CD4-positive, alpha-beta T cell treated with Interleukin-4 for 4 hours (primary cell): Measurements from ENCODE around the gene CDCA7.
"Not testable (repeated sequence)": the region's sequence is repeated elsewhere in the genome, so short reads cannot be mapped to it uniquely, and the experiment has no call there.

ENCODE experiments used
- DNase-seq: peaks from one replicate; pipeline ENCODE4 v3.0.0-alpha.2; 2020

The CDCA7 gene

GRCh38 chr2:173404841-173405750, 50.4 kb downstream of the CDCA7 start:
- no peak for DNase-seq

DNA sequence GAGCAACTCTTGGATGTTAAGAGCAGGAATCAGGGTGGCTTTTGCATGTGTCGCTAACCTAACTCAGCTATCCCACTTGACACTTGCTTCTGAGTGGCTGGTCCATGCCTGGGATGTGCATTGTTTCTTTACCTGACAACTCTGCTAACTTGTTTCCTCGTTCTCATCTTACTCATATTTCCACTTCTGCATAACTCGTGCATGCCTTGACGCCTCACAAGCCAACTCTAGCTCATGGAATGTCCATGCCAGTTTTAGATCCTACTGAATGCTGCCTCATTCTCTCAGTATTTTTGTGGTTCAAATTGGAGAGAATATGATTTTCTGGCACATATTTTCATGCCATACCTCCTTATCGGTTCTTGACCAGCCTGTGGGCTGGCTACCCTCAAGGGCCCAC, 52.5 kb downstream of the CDCA7 start:
- DNase-seq, result no peak

DNA sequence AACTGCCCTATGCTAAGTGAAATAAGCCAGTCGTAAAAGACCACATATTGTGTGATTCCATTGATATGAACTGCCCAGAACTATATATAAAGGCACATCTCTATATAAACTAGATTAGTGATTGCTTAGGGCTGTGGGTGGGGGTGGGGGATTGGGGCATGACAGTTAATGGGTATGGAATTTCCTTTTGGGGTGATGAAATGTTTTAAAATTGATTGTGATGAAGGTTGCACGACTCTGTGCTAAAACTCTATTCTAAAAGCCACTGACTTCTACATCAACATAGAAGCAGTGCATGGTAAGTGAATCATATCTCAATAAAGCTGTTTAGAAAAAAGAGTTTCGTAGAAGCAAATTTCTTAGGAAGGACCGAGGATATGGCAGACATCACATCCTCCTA, 53.0 kb downstream of the CDCA7 start:
- DNase-seq, result no peak

- no peak for DNase-seq
These were observed 55.9 kb downstream of the CDCA7 start for GRCh38 chr2:173410579-173410978.

GRCh38 chr2:173412628-173413027, 58.0 kb downstream of the CDCA7 start:
- no peak for DNase-seq

DNA sequence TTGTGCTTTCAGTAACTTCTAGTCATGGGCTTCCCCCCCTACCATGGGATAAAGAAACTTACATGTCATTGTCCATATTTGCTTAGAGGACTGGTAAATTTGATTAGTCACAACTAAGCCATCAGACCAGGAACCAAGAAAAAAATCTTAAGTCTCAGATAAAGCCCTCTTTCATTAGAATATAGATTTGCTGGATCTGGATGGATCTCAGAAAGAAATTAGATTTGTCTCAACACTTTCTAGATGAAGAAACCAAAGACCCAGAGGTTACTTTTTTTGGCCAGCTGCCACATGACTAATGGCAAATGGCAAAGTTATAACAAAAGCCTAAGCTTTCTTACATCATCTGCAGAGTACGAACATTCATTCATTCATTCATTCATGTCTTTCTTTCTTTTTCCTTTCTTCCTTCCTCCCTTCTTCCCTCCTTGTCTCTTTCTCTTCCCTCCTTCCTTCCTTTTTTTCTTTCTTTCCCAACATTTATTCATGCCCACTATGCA, 60.2 kb downstream of the CDCA7 start:
- DNase-seq, result no peak

DNA sequence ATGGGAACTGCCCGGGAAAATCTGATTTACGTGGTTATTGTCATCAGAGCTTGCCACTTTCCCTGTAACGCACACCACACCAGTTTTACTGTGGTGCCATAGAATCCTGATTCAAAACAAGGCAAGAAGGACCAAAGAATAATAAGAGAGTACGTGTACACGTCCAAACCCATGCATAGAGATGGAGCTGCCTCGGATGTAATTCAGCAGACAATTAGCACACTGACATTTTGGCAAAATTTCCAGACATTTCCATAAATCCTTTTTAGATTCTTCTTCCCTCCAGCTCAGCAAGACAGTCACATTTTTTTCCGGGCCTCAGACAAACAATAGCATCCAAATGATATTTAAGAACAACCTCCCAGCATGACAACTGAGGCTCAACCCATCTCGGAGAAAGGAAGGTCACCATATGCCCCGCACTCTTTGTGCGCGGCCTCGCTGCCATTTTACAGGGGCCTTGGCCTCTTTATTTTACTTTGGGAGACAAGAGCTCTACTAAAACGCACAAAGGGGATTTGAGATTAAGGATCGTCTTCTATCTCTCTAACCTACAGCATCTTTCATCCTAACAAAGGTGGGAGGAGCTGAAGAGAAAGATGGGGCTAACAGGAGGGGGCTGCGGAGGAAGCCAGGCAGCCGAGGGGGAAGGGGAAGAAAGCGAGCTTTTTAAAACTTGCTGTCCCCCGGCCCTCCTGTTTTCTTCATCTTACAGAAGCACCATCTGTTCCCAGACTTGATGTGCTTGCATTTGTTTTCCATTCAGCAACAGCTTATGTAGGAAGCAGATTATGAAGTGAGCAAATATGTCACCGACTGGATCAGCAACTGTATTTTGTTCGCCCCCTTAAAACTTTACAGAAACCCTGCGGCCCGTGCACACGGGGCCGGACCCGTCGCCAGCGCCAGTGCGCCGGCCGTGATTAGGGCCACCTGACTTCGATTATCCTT, 61.0 kb downstream of the CDCA7 start:
- DNase-seq, result no peak

DNA sequence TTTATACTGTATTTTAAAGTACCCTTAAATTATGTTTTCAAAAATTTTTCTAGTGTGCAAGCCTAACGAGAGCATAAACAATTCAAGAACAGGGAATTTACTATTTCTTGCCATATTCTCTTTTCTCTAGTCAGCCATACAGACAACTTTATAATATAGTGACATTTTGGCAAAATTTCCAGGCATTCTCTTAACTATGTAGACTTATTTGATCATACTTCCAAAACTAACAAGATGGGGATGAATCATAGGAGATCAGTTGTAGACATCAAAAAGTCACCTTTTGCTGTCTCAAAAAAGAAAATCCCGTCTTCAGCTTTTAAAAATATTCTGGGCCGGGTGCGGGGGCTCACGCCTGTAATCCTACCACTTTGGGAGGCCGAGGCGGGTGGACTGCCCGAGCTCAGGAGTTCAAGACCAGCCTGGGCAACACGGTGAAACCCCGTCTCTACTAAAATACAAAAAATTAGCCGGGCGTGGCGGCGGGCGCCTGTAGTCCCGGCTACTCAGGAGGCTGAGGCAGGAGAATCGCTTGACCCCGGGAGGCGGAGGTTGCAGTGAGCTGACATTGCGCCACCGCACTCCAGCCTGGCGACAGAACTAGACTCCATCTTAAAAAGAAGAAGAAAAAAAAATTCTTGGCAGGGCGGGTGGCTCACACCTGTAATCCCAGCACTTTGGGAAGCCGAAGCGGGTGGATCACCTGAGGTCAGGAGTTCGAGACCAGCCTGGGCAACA, 61.9 kb downstream of the CDCA7 start:
- DNase-seq, result not testable (repeated sequence)

DNA sequence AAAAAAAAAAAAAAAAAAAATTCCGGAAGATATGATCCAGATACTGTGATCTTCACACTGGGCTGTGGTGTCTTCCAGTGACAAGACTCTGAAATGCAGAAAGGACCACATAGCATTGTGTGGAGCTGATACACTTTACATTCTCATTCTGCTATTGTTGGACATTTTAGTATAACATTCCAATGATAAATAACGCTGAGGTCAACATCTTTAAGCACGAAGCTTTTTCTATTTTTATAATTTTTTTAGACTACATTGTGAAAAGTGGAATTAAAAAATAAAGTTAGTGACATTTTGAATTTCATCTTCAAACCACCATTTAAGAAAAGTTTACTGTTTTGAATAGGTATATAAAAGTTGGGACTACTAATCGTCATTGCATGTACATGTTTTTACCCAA, 62.7 kb downstream of the CDCA7 start:
- DNase-seq, result no peak

DNA sequence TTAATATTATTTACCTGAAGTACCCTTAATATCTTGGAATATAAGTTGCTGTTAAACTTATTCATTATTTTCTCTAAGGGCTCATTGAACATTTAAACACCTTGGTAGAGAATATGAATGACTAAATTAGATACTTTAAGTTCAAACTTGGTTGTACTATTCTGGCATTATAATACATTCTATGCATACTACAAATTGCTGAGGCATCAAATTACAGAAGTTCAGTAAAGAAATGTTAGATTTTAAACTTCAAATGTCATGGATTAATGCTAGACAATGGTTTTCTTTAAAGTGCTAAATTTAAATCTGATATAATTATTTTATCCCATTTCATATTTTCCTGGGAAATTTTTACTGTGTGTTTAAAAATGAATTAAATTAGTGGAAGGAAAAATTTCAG, 63.1 kb downstream of the CDCA7 start:
- DNase-seq, result no peak
